ENCODE data around the gene IRF8.
"Not testable (repeated sequence)": the region's sequence is repeated elsewhere in the genome, so short reads cannot be mapped to it uniquely, and the experiment has no call there.

The IRF8 gene

DNA sequence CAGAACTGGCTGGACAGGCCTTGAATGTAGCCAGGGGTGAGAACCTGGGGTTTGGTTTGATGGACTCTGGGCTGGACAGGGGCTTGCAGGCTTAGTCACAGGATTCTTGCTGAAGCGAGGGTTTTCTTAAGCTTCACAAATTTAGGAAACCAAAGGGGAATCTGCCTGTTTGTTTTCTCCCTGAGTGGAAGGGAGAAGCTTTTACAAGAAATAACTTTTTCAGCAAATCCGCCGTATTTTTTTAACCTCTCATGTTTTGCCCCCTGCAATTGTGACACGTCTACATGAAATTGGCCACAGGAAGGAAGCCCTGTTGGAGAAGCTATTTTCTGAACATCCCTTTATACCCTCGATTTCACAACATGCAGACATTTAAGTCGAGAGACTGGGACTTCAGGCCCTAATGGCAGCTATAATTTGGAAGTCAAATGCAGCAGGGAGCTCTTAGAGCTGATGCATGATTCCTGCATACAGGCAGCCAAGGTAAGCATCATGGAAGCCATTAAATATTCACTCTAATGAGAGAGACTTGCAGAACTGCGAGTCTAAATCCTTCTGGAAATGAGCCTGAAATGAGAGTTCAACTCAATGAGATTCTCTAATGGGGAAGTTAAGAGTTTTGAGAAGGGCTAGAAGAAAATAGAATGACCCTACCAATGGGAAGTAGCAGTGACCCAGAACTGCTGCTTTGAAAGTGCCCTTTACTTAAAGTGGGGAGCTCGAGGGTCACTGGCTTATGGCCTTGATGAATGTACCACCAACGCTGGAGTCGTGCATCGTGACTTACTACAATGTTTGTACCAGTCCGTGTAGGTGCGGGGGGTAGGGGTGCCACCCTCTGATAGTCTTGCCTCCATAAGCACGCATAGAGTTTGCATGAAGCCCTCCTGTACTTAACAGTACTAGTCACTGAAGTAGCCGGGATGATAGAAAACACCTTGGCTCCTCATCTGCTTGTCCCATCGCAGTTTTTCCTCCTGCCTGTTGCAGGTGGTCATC is 45.1 kb upstream of the IRF8 start:
- H3K27ac ChIP-seq: no peak overlapping the region

DNA sequence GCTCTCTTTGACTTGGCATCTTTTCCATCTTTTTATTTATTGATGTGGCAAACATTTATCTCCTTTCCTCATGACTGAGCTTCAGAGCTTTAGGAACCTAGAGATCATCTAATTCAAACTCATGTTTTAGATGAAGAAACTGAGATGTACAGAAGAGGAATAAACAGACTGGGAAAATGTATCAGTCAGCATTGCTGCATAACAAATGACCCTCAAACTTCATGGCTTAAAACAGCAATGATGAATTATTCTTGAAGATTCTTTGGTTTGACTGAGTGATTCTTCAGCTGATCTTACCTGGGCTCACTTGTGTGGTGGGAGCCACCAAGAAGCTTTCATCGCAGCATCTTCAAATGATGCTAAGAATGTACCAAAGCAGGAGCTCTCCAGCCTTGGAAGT is 44.0 kb upstream of the IRF8 start:
- Histone ChIP-seq H3K4me1 (no peaks in the 10 kb centered on the region), H3K27ac (no peak overlapping the region), H3K4me3 (no peak overlapping the region), H3K9me3 (no peaks in the 10 kb centered on the region), H3K36me3 (no peaks in the 10 kb centered on the region), H3K27me3 (peaks cover 0 to 19% of the 10 kb centered on the region in 2 donors)
- TF ChIP-seq, protein P1, sequence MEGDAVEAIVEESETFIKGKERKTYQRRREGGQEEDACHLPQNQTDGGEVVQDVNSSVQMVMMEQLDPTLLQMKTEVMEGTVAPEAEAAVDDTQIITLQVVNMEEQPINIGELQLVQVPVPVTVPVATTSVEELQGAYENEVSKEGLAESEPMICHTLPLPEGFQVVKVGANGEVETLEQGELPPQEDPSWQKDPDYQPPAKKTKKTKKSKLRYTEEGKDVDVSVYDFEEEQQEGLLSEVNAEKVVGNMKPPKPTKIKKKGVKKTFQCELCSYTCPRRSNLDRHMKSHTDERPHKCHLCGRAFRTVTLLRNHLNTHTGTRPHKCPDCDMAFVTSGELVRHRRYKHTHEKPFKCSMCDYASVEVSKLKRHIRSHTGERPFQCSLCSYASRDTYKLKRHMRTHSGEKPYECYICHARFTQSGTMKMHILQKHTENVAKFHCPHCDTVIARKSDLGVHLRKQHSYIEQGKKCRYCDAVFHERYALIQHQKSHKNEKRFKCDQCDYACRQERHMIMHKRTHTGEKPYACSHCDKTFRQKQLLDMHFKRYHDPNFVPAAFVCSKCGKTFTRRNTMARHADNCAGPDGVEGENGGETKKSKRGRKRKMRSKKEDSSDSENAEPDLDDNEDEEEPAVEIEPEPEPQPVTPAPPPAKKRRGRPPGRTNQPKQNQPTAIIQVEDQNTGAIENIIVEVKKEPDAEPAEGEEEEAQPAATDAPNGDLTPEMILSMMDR (IDR thresholded peaks at IDR 0.05): no peak
- no peak for DNase-seq
- intact Hi-C loops (cut with DNase I; ENCODE audit: low total_unique reads): no loop called here

More for the DNA sequence above, 45.1 kb upstream of the IRF8 start:
- H3K9me3 ChIP-seq: no peaks in the 10 kb centered on the region
- intact Hi-C loops (cut with DNase I; ENCODE audit: low total_unique reads): no loop called here
- no peaks in the 10 kb centered on the region for H3K4me1 ChIP-seq
- no peak overlapping the region for H3K4me3 ChIP-seq
- H3K36me3 ChIP-seq: no peaks in the 10 kb centered on the region
- DNase-seq: peak in 1 of 2 donors; percentile 45
- peaks cover 0 to 8% of the 10 kb centered on the region in 2 donors for H3K27me3 ChIP-seq
- TF ChIP-seq, protein P1 (IDR thresholded peaks at IDR 0.05): no peak

DNA sequence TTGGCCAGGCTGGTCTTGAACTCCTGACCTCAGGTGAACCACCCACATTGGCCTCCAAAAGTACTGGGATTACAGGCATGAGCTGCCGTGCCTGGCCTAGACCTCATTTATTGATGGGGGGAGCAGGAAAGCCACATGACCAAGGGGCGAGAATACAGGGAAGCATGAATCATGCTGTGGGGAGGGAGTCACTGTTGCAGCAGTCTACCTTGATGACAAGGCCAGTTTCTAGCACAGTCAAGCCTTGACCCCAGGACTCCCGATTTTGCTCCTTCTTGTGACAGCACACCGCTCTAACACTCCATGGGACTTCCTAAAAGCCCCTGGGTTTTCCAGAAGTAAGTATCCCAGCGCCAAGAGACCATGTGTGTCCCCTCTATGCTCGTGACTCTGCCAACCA is 42.9 kb upstream of the IRF8 start:
- TF ChIP-seq, protein P1 (IDR thresholded peaks at IDR 0.05): no peak
- Histone ChIP-seq H3K27me3 (peaks cover 0 to 27% of the 10 kb centered on the region in 2 donors), H3K36me3 (no peaks in the 10 kb centered on the region), H3K9me3 (no peaks in the 10 kb centered on the region), H3K4me1 (no peaks in the 10 kb centered on the region), H3K27ac (no peak overlapping the region), H3K4me3 (no peak overlapping the region)
- intact Hi-C loops (cut with DNase I; ENCODE audit: low total_unique reads): no loop called here
- DNase-seq: peak in 1 of 2 donors; percentile 23

DNA sequence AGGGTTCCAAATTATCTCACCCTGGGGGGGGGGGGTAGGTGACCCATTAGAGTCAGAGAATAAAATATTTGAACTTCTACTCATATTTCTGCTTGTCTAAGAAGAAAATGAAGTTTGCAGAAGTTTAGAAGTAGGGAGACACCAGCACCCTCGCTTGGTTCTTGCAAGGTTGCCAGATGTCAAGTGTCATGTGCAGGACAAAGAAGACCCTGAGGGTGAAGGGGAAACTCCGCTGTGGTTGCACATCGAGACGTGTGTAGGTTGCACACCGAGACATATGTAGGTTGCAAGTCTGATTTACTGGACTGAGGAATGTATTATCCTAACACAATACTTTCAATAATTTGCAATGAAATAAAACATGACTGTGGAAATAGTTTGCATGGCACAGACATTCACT is 42.4 kb upstream of the IRF8 start:
- H3K27ac ChIP-seq: no peak overlapping the region
- H3K27me3 ChIP-seq: peaks cover 0 to 28% of the 10 kb centered on the region in 2 donors
- no peaks in the 10 kb centered on the region for H3K36me3 ChIP-seq
- intact Hi-C loops (cut with DNase I; ENCODE audit: low total_unique reads): no loop called here
- DNase-seq: no peak
- H3K4me3 ChIP-seq: no peak overlapping the region
- H3K4me1 ChIP-seq: no peaks in the 10 kb centered on the region
- H3K9me3 ChIP-seq: no peaks in the 10 kb centered on the region
- TF ChIP-seq, protein P1 (IDR thresholded peaks at IDR 0.05): no peak

DNA sequence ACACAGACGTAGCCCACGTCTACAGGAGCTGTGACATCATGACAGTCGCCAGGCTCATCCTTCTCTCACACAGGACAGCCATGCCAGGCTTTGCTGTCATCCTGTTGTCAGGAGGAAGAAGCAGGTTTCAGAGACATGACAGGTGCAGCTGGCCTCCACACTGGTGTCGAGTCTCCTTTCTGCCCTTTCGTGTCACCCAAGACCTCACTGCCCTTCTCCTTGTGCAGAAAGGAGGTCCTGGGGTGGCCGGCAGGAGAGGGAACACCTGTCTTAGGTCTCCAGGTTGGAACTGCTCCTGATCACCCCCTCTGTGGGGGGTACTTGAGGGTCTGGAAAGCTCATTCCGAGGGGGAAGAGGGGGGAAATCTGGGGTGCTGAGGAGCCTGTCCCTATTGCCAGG is 41.6 kb upstream of the IRF8 start:
- no peaks in the 10 kb centered on the region for H3K9me3 ChIP-seq
- H3K27me3 ChIP-seq: peaks cover 0 to 28% of the 10 kb centered on the region in 2 donors
- no peak overlapping the region for H3K4me3 ChIP-seq
- DNase-seq: peak in 1 of 2 donors; percentile 41
- no peak overlapping the region for H3K27ac ChIP-seq
- H3K4me1 ChIP-seq: no peaks in the 10 kb centered on the region
- TF ChIP-seq, protein P1 (IDR thresholded peaks at IDR 0.05): no peak
- H3K36me3 ChIP-seq: no peaks in the 10 kb centered on the region
- intact Hi-C loops (cut with DNase I; ENCODE audit: low total_unique reads): no loop called here

DNA sequence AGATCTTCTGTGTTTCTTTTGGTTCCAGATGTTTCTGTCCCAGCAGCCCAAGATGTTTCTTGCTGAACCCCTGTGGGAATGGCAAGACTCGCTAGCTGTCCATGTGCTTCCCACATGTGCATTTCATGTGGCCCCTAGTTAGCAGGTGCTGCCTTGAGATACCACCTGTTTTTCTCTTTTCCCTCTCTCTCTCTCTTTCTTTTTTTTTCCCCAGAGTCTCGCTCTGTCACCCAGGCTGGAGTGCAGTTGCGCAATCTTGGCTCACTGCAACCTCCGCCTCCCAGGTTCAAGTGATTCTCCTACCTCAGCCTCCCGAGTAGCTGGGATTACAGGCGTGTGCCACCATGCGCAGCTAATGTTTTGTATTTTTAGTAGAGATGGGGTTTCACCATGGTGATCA is 40.4 kb upstream of the IRF8 start:
- H3K27ac ChIP-seq; H3K4me1 ChIP-seq; H3K36me3 ChIP-seq; H3K4me3 ChIP-seq; intact Hi-C loops (cut with DNase I; ENCODE audit: low total_unique reads); H3K9me3 ChIP-seq: not testable (repeated sequence)
- peak in 1 of 2 donors; percentile 12 for DNase-seq
- H3K27me3 ChIP-seq: peaks cover 0 to 28% of the 10 kb centered on the region in 2 donors
